RCC 7860 (cell line): ENCODE measurements around the gene ALPG.
"Not testable (repeated sequence)": the region's sequence is repeated elsewhere in the genome, so short reads cannot be mapped to it uniquely, and the experiment has no call there.

Experiments used
- DNase-seq: peaks from one replicate; pipeline ENCODE4 v3.0.0-alpha.2; 2015; ENCODE audit warnings: low spot score
- FAIRE-seq: peaks from 2 replicates; lab custom pipeline; 2012; peaks lifted over from hg19 to GRCh38; lab: Jason Lieb, UNC

ALPG gene

DNA sequence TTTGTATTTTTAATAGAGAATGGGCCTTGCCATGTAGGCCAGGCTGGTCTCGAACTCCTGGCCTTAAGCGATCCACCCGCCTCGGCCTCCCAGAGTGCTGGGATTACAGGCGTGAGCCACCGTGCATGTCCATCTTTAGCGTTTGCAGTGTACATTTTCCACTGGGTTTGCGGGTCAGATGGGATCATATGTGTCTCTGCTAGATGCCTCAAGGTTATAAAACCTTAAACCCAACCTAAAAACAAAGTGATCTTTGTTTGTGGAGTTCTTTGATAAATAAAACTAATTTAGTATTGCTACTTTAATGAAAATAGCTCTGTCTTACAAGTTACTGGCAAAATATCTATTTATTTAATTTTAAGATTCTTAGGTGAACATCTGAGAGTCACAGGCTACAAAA, 13.1 kb upstream of the ALPG start:
- DNase-seq (no peak), FAIRE-seq (no peak)

DNA sequence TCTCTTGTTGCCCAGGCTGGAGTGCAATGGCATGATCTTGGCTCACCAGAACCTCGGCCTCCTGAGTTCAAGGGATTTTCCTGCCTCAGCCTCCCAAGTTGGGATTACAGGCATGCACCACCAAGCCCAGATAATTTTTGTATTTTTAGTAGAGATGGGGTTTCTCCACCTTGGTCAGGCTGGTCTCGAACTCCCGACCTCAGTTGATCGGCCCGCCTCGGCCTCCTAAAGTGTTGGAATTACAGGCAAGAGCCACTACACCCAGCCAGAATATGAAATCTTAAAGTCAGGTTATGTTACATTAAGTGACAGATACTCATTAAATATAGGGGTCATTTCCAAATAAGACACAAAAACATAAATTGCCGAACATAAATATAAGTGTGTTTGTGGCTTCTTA, 12.2 kb upstream of the ALPG start:
- not testable (repeated sequence) for DNase-seq, FAIRE-seq

DNA sequence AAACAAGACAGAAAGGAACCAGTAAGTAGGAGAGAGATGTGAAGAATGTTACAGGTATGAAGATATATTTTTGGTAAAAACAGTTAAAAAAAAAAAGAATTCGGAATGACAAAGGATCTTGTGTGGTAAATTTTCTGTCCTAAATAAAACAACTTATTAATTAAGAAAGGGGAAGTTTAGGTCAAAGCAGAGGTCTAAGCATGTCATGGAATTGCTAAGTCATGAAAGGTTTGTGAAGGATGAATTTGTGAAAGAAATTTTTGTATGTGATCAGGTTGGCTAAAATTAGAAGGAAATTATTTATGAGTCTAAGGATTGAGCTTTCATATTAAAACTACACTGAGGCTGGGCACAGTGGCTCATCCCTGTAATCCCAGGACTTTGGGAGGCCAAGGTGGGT, 11.1 kb upstream of the ALPG start:
- FAIRE-seq (no peak), DNase-seq (no peak)

DNA sequence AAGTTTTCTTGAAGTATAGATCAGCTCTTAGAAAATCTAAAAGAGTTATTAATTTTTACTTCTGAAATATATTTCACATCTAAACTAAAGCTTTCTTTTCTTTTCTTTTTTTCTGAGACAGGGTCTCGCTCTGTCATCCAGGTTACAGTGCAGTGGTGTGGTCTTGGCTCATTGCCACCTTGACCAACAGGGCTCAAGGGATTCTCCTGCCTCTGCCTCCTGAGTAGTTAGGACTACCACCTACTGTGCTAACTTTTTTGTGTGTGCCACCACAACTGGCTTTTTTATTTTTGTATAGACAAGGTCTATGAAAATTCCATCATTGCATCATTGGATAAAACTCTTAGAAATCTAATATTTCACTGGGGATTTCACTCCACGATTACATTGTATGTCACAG, 10.0 kb upstream of the ALPG start:
- FAIRE-seq, result no peak
- DNase-seq, result no peak

DNA sequence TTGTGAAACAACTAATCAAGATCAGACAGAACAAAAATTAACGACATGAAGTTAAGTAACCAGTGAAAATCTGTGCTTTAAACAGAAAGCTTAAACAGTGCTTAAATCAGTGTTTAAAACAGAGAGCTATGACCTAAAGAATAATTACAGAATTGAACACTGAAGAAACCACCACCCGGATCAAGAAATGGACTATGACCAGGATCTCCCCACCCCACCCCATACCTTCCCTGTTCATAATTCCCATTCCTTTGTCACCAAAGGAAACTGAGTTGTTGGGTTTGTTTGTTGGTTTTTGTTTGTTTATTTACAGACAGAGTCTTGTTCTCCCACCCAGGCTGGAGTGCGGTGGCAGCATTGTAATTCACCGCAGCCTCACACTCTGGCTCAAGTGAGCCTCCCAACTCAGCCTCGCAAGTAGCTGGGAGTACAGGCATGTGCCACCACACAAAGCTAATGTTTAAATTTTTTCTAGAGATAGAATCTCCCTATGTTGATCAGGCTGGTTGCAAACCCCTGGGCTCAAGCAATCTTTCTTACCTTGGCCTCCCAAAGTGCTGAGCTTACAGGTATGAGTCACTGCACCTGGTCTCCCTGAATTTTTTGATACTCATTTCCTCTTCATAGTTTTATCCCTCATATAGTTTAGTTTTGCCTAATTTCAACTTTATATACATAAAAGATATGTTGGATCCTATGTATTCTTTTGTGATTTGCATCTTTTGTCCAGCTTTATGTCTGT, 8.2 kb upstream of the ALPG start:
- no peak for DNase-seq
- FAIRE-seq, result no peak

DNA sequence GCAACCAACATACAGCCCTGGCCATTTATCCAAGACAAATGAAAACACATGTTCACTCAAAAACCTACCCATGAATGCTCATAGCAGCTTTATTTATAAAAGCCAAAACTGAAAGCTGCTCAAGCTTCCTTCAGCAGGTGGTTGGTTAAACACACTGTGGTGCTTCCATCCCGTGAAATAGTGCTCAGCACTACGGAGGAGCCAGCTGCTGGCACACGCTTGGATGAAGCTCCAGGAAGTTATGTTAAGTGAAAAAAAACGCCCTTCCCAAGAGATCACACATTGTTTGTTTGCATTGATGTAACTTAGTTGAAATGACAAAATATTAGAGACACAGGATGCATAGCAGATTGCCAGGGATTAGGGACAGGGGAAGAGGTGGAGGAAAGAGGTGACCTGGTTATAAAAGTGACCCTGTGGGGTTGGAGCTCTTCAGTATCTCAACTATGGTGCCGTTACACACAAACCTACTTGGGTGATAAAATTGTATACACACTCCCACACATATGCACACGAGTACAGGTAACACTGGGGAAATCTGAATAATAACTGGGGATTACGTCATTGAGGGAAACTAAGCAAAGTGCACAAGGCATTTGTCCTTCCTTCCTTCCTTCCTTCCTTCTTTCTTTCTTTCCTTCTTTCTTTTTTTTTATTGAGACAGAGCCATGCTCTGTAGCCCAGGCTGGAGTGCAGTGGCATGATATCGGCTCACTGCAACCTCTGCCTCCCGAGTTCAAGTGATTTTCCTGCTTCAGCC, 6.2 kb upstream of the ALPG start:
- DNase-seq, result no peak
- no peak for FAIRE-seq

DNA sequence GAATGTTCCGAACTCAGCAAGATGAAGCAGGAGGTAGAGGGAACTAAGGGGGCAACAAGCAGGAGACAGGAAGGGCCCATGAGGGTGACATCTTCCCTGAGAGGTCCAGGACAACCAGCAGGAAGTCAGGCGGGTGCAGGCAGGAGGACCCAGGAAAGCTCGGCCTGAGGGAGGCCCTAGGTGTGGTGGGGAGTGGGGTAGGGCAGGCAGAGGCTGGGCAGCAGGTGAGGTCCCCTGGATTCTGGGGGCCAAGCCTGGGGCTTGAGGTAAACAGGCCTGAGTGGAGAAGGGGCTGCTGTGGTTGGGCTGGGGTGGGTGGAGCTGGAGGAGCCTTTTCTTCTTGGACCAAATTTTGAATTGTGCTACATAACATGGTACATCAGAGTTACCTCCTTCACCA, 4.1 kb upstream of the ALPG start:
- FAIRE-seq, result no peak
- no peak for DNase-seq

DNA sequence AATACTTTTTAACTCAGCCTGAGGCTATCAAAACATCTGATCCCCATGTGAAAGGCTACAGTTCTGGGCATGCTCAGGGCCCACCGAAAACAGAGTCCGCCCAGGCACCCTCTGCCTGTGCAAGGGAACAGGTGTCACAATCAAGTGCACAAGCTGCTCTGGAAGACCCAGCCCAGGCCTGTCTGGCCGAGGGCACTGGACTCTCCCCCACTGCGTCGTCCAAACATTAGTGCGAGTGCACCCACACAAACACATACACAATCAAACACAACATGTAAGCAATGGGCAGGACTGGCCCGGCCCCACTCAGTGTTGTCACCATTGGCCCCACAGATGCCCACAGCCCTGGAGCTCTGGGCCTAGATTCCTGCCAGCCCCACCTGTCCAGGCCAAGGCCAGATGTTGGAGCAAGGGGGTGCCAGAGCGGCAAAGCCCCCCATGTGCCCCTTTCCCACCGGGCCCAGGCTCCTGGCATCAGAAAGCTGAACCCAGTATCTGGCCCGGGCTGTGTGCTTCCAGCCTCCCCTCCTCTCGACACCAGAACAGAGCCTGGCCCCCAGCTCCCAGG, 617 bp upstream of the ALPG start:
- FAIRE-seq (no peak), DNase-seq (no peak)

DNA sequence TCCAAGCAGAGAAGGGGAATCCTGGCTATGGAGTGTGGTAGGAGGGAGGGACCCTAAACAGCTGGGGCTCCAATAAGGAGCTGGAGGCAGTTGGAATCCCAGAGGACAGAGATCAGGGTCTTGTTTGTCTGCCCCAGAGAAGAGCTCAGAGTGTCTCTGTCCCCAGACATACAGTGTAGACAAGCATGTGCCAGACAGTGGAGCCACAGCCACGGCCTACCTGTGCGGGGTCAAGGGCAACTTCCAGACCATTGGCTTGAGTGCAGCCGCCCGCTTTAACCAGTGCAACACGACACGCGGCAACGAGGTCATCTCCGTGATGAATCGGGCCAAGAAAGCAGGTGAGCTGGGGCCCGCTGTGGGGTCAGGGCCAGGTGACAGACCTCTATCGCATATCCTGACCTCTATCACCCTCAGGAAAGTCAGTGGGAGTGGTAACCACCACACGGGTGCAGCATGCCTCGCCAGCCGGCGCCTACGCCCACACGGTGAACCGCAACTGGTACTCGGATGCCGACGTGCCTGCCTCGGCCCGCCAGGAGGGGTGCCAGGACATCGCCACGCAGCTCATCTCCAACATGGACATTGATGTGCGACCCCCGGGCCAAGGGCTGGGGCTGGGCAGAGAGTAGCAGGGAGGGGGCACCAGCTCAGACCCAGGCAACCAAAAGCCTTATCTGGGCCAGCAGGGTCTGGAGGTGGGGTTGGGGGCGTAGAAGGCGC, 945 bp downstream of the ALPG start:
- not testable (repeated sequence) for DNase-seq, FAIRE-seq

DNA sequence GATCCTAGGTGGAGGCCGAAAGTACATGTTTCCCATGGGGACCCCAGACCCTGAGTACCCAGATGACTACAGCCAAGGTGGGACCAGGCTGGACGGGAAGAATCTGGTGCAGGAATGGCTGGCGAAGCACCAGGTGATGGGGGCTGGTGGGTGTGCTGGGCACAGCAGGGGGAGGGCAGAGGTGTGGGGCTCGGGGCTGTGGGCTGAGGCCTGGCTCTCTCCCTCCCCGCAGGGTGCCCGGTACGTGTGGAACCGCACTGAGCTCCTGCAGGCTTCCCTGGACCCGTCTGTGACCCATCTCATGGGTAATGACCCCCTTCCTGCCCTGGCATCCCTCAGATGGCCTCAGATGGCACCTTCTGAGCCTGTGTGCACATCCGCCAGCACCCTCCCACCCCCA, 1.6 kb downstream of the ALPG start:
- FAIRE-seq, DNase-seq: not testable (repeated sequence)

DNA sequence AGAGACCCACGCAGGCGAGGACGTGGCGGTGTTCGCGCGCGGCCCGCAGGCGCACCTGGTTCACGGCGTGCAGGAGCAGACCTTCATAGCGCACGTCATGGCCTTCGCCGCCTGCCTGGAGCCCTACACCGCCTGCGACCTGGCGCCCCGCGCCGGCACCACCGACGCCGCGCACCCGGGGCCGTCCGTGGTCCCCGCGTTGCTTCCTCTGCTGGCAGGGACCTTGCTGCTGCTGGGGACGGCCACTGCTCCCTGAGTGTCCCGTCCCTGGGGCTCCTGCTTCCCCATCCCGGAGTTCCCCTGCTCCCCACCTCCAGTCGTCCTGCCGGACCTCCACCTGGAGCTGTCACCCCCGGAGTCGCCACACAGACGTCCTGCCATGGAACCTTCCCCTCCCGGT, 3.0 kb downstream of the ALPG start:
- FAIRE-seq, DNase-seq: not testable (repeated sequence)

DNA sequence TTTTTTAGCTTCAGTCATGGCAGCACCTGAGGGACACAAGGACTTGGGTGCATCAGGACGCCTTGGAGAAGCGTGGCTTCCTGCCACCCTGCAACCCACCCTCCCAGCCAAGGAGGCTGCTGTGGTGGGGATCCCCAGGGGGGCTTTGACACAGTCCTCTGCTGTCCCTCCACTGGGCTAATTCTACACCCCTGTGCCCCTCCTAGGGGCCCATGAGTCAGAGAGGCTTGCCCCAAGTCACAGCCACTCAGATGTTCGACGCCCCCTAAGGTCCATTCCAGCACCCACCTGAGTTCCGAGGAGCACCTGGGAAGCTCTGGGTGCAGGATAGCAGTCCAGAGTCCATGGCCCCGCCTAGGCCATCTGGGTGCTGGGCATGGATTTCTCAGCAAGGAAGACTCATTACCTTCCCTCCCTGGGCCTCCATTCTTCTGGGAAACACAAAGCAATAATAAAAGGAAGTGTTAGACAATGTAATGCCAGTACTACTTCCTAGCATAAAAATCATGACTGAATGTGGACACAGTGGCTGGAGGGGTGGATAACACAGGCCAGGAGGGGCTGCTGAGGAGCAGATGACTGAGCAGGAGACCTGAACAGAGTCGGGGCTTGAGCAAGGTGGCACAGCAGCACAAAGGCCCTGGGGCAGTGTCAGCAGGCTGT, 3.7 kb downstream of the ALPG start:
- FAIRE-seq (no peak), DNase-seq (no peak)

DNA sequence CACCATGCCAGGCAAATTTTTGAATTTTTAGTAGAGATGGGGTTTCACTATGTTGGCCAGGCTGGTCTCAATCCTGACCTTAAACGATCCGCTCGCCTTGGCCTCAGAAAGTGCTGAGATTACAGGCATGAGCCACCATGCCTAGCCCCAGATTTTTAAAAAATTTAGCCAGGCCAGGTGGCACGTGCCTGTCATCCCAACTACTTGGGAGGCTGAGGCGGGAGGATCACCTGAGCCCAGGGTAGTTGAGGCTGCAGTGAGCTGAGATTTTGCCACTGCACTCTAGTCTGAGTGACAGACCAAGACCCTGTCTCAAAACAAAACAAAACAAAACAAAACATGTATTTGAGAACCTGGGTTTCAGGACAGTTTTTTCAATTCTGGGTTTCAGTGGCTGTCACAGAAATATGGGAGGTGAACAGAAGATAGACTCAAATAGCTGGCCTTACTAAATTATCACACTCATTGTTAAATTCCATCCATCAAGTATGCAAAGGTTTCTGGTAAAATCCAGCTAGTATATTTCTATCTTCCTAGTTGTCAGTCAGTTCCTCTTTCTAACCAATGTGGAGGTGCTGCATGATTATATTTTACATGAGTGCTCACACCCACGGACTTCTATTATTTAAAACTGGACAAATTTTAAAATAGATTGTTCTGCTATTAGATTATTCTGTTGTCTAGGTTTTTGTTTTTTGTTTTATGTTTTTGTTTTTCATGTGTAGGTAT, 5.4 kb downstream of the ALPG start:
- DNase-seq (no peak), FAIRE-seq (no peak)

DNA sequence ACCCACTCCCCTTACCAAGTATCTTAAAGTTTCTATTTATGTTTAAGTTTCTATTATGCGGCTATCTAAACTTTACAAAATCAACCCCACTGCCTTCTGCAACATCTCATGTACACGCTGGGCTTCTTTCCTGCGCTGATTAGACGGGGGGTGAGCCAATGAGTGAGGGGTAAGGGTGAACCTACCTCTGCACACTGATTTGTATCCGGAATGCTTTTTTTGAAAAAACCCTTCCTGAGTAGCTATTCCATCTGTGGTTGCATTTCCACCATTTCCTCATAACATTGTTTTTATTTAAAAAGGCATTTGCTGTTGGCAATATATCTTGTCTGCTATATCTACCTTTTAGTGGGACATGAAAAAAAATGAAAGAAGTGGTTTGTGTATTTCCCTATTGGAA, 6.3 kb downstream of the ALPG start:
- no peak for DNase-seq
- FAIRE-seq, result no peak

DNA sequence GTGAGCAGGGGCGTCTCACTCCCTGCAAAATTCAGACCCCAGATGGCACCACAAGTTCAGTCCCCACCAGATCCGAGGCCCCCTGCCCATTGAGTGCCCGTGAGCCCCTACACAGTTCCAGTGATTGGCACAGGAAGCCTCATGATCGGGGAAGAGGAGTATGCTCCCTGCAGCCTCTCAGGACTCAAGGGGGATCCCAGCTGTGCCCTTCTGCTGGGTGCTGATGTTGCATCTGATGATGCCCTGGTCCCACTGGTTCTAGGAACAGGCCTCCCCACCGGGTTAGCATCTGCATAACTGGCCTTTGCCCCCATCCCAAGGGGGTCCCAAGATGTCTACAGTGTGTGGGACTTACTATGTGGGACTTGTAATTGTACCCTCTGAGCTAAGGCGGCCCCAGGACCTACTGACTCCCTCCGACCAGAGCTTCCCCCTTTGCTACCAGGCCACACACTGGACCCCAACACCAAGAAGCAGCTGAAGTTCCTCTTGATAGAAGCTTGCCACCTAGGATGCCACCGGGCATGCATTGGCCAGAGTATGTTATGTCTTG, 8.6 kb downstream of the ALPG start:
- DNase-seq, result no peak
- FAIRE-seq, result no peak

DNA sequence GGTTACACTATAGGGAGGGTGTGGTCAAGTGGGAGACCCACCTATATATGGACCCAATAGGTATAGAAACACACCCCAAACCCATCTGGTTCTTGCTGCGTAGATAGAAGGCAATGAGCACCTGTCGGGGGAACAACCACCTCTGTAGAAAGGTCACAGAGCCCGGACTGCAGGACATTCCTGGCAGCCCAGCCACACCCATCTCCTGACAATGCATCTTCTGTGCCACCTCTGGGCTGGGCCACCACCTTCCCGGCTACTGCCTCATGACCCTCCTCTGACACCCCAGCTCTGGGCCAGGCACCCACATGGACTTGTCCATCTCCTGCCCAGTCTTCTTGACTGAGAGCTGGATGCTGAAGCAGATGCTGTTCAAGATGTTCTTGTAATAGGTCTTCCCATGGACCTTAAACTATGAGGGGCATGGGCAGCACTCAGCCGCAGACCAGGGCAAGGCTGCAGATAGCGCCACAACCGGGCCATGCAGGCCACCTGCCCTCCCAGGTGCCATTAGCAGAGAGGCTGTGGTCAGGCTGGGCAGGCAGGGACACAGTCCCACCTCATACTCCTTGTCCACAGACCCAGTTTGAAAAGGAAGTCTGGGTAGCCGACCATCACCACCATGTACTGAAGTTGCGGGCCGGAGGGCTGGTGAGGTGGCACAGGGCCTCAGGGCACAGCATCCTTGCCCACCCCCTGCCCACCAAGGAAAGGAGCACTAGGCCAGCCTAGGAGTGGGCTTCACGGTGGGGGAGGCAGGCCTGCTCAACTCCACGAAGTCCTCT, 9.3 kb downstream of the ALPG start:
- FAIRE-seq (no peak), DNase-seq (no peak)

DNA sequence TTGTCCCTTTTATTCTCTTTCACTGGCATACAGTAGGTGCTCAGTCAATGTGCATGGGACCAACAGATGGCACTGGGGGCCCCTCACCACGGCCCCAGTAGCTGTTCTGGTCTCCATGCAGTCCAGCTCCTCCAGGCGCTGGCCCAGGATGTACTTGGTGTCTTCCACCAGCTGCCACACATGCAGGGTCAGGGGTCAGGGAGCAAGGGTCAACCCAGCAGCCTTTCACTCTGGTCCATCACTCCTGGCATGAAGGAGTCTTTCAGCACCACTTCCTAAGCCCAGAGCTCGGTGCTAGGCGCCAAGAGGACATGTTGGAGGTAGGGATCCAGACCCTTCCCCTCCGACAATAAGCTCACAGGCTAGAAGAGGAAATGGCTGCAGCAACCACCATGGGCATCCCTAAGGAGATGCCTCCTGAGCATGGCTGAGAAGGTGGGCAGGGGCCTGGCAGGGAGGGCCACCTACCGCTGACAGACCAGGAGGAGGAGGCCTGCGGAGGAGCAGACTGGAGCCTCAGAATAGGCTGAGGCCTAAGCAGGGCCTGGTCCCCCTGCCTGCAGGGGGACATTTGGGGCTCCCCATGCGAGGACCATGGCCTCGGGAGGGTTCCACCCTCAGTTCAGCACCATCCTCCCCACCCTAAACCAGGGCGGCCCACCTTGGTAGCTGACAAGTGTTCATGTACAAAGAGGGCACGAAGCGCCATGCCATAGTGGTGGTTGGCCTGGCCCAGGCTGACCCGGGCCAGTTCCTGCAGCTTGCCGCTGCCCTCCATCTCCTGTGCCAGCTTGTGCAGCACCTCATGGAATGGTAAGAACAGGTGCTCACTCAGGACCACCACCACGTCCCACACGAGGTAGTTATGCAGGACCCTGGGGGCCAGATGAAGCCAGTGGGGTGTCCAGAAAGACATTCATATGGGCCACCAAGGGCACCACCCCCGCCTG, 10.2 kb downstream of the ALPG start:
- FAIRE-seq (no peak), DNase-seq (no peak)

DNA sequence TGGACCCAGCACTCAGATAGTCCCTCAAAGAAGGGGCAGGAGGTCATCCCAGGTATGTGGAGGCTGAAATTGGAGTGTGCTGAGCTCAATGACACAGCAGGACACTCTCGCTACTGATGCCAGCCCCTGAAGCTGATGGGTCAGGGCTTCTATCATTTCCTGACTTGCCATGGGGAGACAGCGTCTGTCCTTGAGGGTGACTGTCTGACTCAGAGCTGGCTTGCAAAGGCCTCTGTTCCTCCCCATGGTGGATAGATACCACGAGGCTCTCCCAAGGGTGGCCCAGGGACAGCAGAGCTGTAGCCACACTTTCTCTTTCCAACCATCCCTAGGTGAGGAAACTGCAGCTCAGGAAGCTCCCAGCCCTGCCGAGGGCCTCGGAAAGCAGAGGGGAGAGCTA, 10.8 kb downstream of the ALPG start:
- FAIRE-seq, result no peak
- no peak for DNase-seq
